ENCODE results near the gene LZTS3.

LZTS3 gene

GRCh38 chr20:3116341-3116740 is 57.0 kb downstream of the LZTS3 start:
- DNase-seq (ENCODE audit: insufficient read length, low spot score) = no peak
- FAIRE-seq = no peak

GRCh38 chr20:3115190-3116107 is 57.9 kb downstream of the LZTS3 start:
- DNase-seq (ENCODE audit: insufficient read length, low spot score) (peak; percentile 78), FAIRE-seq (no peak)
